NCI-H2227 (cell line): ENCODE measurements around the gene SRD5A2.
A peak's percentile ranks its signal among the peaks of the same experiment; 100 is the strongest.

Source experiments
- DNase-seq: peaks from one replicate; lab custom pipeline; 2025; ENCODE audit not compliant: unreplicated experiment; lab: John Stamatoyannopoulos, UW

The SRD5A2 gene

GRCh38 chr2:31580321-31581117 lies at the start of gene SRD5A2:
Gene SRD5A2, minus strand, starts transcription at chr2:31580938. Its CDS starts 38 bp downstream, at chr2:31580900.
- peak; percentile 2 for DNase-seq

GRCh38 chr2:31606509-31606908 lies 25.8 kb upstream of the SRD5A2 start:
- no peak for DNase-seq

- no peak for DNase-seq
Measured at GRCh38 chr2:31598694-31599093, 18.0 kb upstream of the SRD5A2 start.

- no peak for DNase-seq
Measured at GRCh38 chr2:31586230-31586629, 5.5 kb upstream of the SRD5A2 start.

- DNase-seq: no peak
Measured at GRCh38 chr2:31581124-31581795, 522 bp upstream of the SRD5A2 start.

- no peak for DNase-seq
Measured at GRCh38 chr2:31579996-31580320, 780 bp downstream of the SRD5A2 start.

- DNase-seq: no peak
Measured at GRCh38 chr2:31578316-31578715, 2.4 kb downstream of the SRD5A2 start.

- DNase-seq: no peak
Measured at GRCh38 chr2:31577143-31577542, 3.6 kb downstream of the SRD5A2 start.

- DNase-seq: no peak
Measured at GRCh38 chr2:31568585-31569201, 12.0 kb downstream of the SRD5A2 start.

- DNase-seq: no peak
Measured at GRCh38 chr2:31567679-31568078, 13.1 kb downstream of the SRD5A2 start.

- no peak for DNase-seq
Measured at GRCh38 chr2:31563273-31563839, 17.4 kb downstream of the SRD5A2 start.

GRCh38 chr2:31561823-31562222 lies 18.9 kb downstream of the SRD5A2 start:
- no peak for DNase-seq

GRCh38 chr2:31558401-31559295 lies 22.1 kb downstream of the SRD5A2 start:
- DNase-seq: no peak

GRCh38 chr2:31556940-31557339 lies 23.8 kb downstream of the SRD5A2 start:
- DNase-seq: no peak

GRCh38 chr2:31555967-31556706 lies 24.6 kb downstream of the SRD5A2 start:
- no peak for DNase-seq

GRCh38 chr2:31553362-31553761 lies 27.4 kb downstream of the SRD5A2 start:
- no peak for DNase-seq

GRCh38 chr2:31547485-31547884 lies 33.3 kb downstream of the SRD5A2 start:
- DNase-seq: no peak

- no peak for DNase-seq
Measured at GRCh38 chr2:31541853-31542252, 38.9 kb downstream of the SRD5A2 start.

- no peak for DNase-seq
Measured at GRCh38 chr2:31539505-31539904, 41.2 kb downstream of the SRD5A2 start.

GRCh38 chr2:31535768-31536167 lies 45.0 kb downstream of the SRD5A2 start:
- DNase-seq: no peak
